Measurements from ENCODE around the gene CHCHD3. TPM values are rescaled to one million over a fixed set of nuclear protein-coding genes. Genes with fewer than 3 reads are reported as not detected.

CHCHD3 gene
- total RNA-seq, 1 donor from 2014 or later, result 62.1 TPM

GRCh38 chr7:132767378-132767777, 314.5 kb downstream of the CHCHD3 start:
- no peaks in the 10 kb centered on the region for H3K36me3 ChIP-seq (ENCODE audit: control insufficient read depth, insufficient read depth, low read length)
- no peak for TF ChIP-seq CTCF (IDR thresholded peaks at IDR 0.05; ENCODE audit: insufficient read depth, low read length, severe bottlenecking)
- no peak overlapping the region for H3K4me3 ChIP-seq (ENCODE audit: low read depth, low read length)
- no peak for FAIRE-seq
- DNase-seq (ENCODE audit: low read depth), result no peak
- H3K27me3 ChIP-seq (ENCODE audit: control insufficient read depth, insufficient read depth, low read length), result peaks cover 1% of the 10 kb centered on the region

- Histone ChIP-seq H3K27me3 (ENCODE audit: control insufficient read depth, insufficient read depth, low read length) (peaks cover 1% of the 10 kb centered on the region), H3K36me3 (ENCODE audit: control insufficient read depth, insufficient read depth, low read length) (no peaks in the 10 kb centered on the region), H3K4me3 (ENCODE audit: low read depth, low read length) (no peak overlapping the region)
- FAIRE-seq, result no peak
- TF ChIP-seq CTCF (IDR thresholded peaks at IDR 0.05; ENCODE audit: insufficient read depth, low read length, severe bottlenecking), result no peak
- DNase-seq (ENCODE audit: low read depth), result no peak
These were observed 315.2 kb downstream of the CHCHD3 start for GRCh38 chr7:132766660-132767059.

- no peak for TF ChIP-seq CTCF (IDR thresholded peaks at IDR 0.05; ENCODE audit: insufficient read depth, low read length, severe bottlenecking)
- FAIRE-seq, result no peak
- Histone ChIP-seq H3K4me3 (ENCODE audit: low read depth, low read length) (no peak overlapping the region), H3K36me3 (ENCODE audit: control insufficient read depth, insufficient read depth, low read length) (no peaks in the 10 kb centered on the region), H3K27me3 (ENCODE audit: control insufficient read depth, insufficient read depth, low read length) (peaks cover 1% of the 10 kb centered on the region)
- DNase-seq (ENCODE audit: low read depth), result no peak
These were observed 316.0 kb downstream of the CHCHD3 start for GRCh38 chr7:132765861-132766260.

- DNase-seq (ENCODE audit: low read depth), result no peak
- H3K36me3 ChIP-seq (ENCODE audit: control insufficient read depth, insufficient read depth, low read length), result no peaks in the 10 kb centered on the region
- FAIRE-seq, result no peak
These were observed 317.1 kb downstream of the CHCHD3 start for GRCh38 chr7:132764762-132765161.

GRCh38 chr7:132760866-132761265, 321.0 kb downstream of the CHCHD3 start:
- FAIRE-seq (no peak), DNase-seq (ENCODE audit: low read depth) (no peak)
- no peak for TF ChIP-seq CTCF (IDR thresholded peaks at IDR 0.05; ENCODE audit: insufficient read depth, low read length, severe bottlenecking)
- H3K27me3 ChIP-seq (ENCODE audit: control insufficient read depth, insufficient read depth, low read length), result no peaks in the 10 kb centered on the region
- H3K36me3 ChIP-seq (ENCODE audit: control insufficient read depth, insufficient read depth, low read length), result no peaks in the 10 kb centered on the region
- no peak overlapping the region for H3K4me3 ChIP-seq (ENCODE audit: low read depth, low read length)

More at GRCh38 chr7:132764762-132765161, 317.1 kb downstream of the CHCHD3 start:
- no peak for TF ChIP-seq CTCF (IDR thresholded peaks at IDR 0.05; ENCODE audit: insufficient read depth, low read length, severe bottlenecking)
- H3K4me3 ChIP-seq (ENCODE audit: low read depth, low read length), result no peak overlapping the region
- peaks cover 1% of the 10 kb centered on the region for H3K27me3 ChIP-seq (ENCODE audit: control insufficient read depth, insufficient read depth, low read length)

- Histone ChIP-seq H3K4me3 (ENCODE audit: low read depth, low read length) (no peak overlapping the region), H3K36me3 (ENCODE audit: control insufficient read depth, insufficient read depth, low read length) (no peaks in the 10 kb centered on the region), H3K27me3 (ENCODE audit: control insufficient read depth, insufficient read depth, low read length) (no peaks in the 10 kb centered on the region)
- FAIRE-seq, result no peak
- TF ChIP-seq CTCF (IDR thresholded peaks at IDR 0.05; ENCODE audit: insufficient read depth, low read length, severe bottlenecking), result no peak
- DNase-seq (ENCODE audit: low read depth), result no peak
These were observed 321.7 kb downstream of the CHCHD3 start for GRCh38 chr7:132760244-132760623.

All from bronchial epithelial cell (primary cell).